Subcutaneous adipose tissue (tissue), 4 donors: ENCODE data around the gene MTCL1. TPM values are rescaled to one million over a fixed set of nuclear protein-coding genes. Genes with fewer than 3 reads are reported as not detected.

ENCODE experiments used
- CTCF ChIP-seq: fragments of 450-650 bp; IDR thresholded peaks from one replicate; pipeline ENCODE4 v1.5.1; 2016; ENCODE audit warnings: low read depth, mild to moderate bottlenecking, control low read depth, antibody characterized with exemption, moderate library complexity
- total RNA-seq, 4 donors: library from RNA; depleted of rRNA; stranded (reverse); fragments of >200 nt; gene quantifications; one replicate each; pipeline ENCODE4 v1.1.0, GENCODE V29; 2016

MTCL1 gene
- total RNA-seq, 4 donors from 2014 or later = 1.5 to 5.9 (median 2.7) TPM

GRCh38 chr18:8776013-8776943 lies 70.9 kb downstream of the MTCL1 start:
- no peak for TF ChIP-seq CTCF

- no peak for TF ChIP-seq CTCF
Measured at GRCh38 chr18:8777846-8778245, 72.5 kb downstream of the MTCL1 start.

GRCh38 chr18:8778386-8778785 lies 73.0 kb downstream of the MTCL1 start:
- TF ChIP-seq CTCF = no peak

GRCh38 chr18:8778824-8779223 lies 73.5 kb downstream of the MTCL1 start:
- no peak for TF ChIP-seq CTCF

- no peak for TF ChIP-seq CTCF
Measured at GRCh38 chr18:8779251-8779650, 73.9 kb downstream of the MTCL1 start.

GRCh38 chr18:8780227-8780626 lies 74.9 kb downstream of the MTCL1 start:
- no peak for TF ChIP-seq CTCF

- TF ChIP-seq CTCF = no peak
Measured at GRCh38 chr18:8781671-8782070, 76.3 kb downstream of the MTCL1 start.
